Measurements from ENCODE around the gene BIN1. TPM values are rescaled to one million over a fixed set of nuclear protein-coding genes. Genes with fewer than 3 reads are reported as not detected.

BIN1 gene
- polyA plus RNA-seq, 1 of the 3 experiments (the other 2 are of a cell fraction): 40.3 TPM

DNA sequence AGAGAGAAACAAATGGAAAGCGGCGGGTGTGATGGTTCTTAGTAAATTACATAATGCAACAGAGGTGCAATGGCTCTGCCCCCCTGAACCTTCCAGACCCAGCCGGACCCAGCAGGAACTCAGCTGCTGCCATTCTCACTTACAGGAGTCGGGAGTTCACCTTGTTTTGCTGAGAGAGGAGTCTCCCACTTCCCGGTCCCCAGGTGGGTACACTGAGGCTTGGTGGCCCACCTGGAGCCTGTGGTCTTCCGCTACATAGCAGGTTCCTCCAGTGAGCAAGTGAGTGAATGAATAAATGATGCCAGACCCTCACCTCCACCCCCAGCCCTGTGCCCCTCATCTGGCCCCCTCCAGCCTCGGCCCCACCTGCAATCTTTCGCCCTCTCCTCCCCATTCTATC is 11.2 kb downstream of the BIN1 start:
- Histone ChIP-seq H3F3A (replicated peaks; ENCODE audit: insufficient read depth) (no peaks in the 10 kb centered on the region), H3K9ac (no peak overlapping the region), H4K20me1 (ENCODE audit: insufficient read depth) (peaks cover 16% of the 10 kb centered on the region), H2AFZ (ENCODE audit: low read depth) (no peak overlapping the region), H3K4me3 (ENCODE audit: low read depth in 2 of 2, low read length in 1 of 2) (no peak overlapping the region), H3K4me1 (ENCODE audit: control insufficient read depth in 1 of 2, insufficient read depth in 2 of 2, low read depth in 1 of 2, low read length in 1 of 2) (peaks cover 0 to 46% of the 10 kb centered on the region in 2 experiments; a peak in 1 of 4 replicates), H3K9me3 (no peaks in the 10 kb centered on the region), H3K36me3 (replicated peaks in 1 of 2; ENCODE audit: control insufficient read depth in 1 of 2, insufficient read depth in 2 of 2, low read length in 1 of 2) (no peaks in the 10 kb centered on the region), H3K9me2 (no peaks in the 10 kb centered on the region), H3K4me2 (no peak overlapping the region), H3K27me3 (ENCODE audit: insufficient read depth) (no peaks in the 10 kb centered on the region), H3K27ac (ENCODE audit: low read depth in 2 of 2, low read length in 1 of 2) (no peak overlapping the region), H3K79me2 (ENCODE audit: insufficient read depth) (no peaks in the 10 kb centered on the region)
- POLR2A ChIA-PET: interaction anchor here (2.3 kb wide), 1 partner anchor 10 kb away, joined by 10 read pairs; no protein-coding TSS in a partner anchor
- no peak for TF ChIP-seq EP300 (IDR thresholded peaks at IDR 0.05; ENCODE audit: borderline replicate concordance in 1 of 2, low read depth in 1 of 2, low read length in 1 of 2)
- TF ChIP-seq, protein P1, sequence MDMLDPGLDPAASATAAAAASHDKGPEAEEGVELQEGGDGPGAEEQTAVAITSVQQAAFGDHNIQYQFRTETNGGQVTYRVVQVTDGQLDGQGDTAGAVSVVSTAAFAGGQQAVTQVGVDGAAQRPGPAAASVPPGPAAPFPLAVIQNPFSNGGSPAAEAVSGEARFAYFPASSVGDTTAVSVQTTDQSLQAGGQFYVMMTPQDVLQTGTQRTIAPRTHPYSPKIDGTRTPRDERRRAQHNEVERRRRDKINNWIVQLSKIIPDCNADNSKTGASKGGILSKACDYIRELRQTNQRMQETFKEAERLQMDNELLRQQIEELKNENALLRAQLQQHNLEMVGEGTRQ (IDR thresholded peaks at IDR 0.05; ENCODE audit: borderline replicate concordance, low read depth, low read length): no peak
- no peak for TF ChIP-seq POLR2AphosphoS5 (IDR thresholded peaks at IDR 0.05; ENCODE audit: low read depth, low read length)
- CTCF ChIA-PET: interaction anchor here (1.3 kb wide), 1 partner anchor 58 kb away, joined by 3 read pairs; no protein-coding TSS in a partner anchor
- 95% methylated on average over 7 of the region's 8 CpGs for WGBS (ENCODE audit: low lambda C conversion rate)
- no peak for DNase-seq

DNA sequence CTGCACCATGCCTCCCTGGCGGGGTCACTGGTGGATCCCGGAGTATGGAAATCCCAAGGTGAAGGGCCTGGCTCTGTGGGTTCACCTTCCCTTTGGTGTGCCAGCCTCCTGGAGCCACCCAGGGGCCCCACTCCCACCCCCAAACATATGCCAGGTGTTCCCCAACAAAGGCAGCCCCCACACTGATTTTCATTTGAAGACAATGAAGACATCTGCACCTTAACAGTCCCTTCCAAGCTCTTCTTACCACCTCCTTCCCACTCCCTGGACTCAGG is 11.7 kb downstream of the BIN1 start:
- Histone ChIP-seq H3K36me3 (replicated peaks in 1 of 2; ENCODE audit: control insufficient read depth in 1 of 2, insufficient read depth in 2 of 2, low read length in 1 of 2) (no peaks in the 10 kb centered on the region), H3K27me3 (ENCODE audit: insufficient read depth) (no peaks in the 10 kb centered on the region), H3K4me1 (ENCODE audit: control insufficient read depth in 1 of 2, insufficient read depth in 2 of 2, low read depth in 1 of 2, low read length in 1 of 2) (peaks cover 0 to 50% of the 10 kb centered on the region in 2 experiments; a peak in 1 of 4 replicates), H3K9me3 (no peaks in the 10 kb centered on the region), H3K79me2 (ENCODE audit: insufficient read depth) (no peaks in the 10 kb centered on the region), H3K9ac (no peak overlapping the region), H3K4me3 (ENCODE audit: low read depth in 2 of 2, low read length in 1 of 2) (no peak overlapping the region), H3F3A (replicated peaks; ENCODE audit: insufficient read depth) (no peaks in the 10 kb centered on the region), H3K27ac (ENCODE audit: low read depth in 2 of 2, low read length in 1 of 2) (no peak overlapping the region), H2AFZ (ENCODE audit: low read depth) (no peak overlapping the region), H3K4me2 (no peak overlapping the region), H3K9me2 (no peaks in the 10 kb centered on the region), H4K20me1 (ENCODE audit: insufficient read depth) (peaks cover 16% of the 10 kb centered on the region)
- DNase-seq: no peak
- CTCF ChIA-PET: interaction anchor here (1.1 to 1.2 kb wide), 3 partner anchors 10 to 62 kb away, joined by 3 to 7 read pairs (median 3); no protein-coding TSS in a partner anchor
- WGBS (ENCODE audit: low lambda C conversion rate): no CpG with 5 or more reads among the region's 2 CpGs
- TF ChIP-seq RXRA (IDR thresholded peaks at IDR 0.05; ENCODE audit: borderline replicate concordance, low read depth): no peak
- TF ChIP-seq TEAD4 (IDR thresholded peaks at IDR 0.05; ENCODE audit: borderline replicate concordance, insufficient read depth): no peak
- TF ChIP-seq, protein P2, sequence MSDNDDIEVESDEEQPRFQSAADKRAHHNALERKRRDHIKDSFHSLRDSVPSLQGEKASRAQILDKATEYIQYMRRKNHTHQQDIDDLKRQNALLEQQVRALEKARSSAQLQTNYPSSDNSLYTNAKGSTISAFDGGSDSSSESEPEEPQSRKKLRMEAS (IDR thresholded peaks at IDR 0.05; ENCODE audit: low read depth): no peak
- no peak for TF ChIP-seq ELF1 (IDR thresholded peaks at IDR 0.05)
- no peak for TF ChIP-seq FOXJ3 (CRISPR knock-in tag; IDR thresholded peaks at IDR 0.05)
- TF ChIP-seq CHD2 (IDR thresholded peaks at IDR 0.05; ENCODE audit: low read length, partially characterized antibody): no peak
- TF ChIP-seq, protein P3, sequence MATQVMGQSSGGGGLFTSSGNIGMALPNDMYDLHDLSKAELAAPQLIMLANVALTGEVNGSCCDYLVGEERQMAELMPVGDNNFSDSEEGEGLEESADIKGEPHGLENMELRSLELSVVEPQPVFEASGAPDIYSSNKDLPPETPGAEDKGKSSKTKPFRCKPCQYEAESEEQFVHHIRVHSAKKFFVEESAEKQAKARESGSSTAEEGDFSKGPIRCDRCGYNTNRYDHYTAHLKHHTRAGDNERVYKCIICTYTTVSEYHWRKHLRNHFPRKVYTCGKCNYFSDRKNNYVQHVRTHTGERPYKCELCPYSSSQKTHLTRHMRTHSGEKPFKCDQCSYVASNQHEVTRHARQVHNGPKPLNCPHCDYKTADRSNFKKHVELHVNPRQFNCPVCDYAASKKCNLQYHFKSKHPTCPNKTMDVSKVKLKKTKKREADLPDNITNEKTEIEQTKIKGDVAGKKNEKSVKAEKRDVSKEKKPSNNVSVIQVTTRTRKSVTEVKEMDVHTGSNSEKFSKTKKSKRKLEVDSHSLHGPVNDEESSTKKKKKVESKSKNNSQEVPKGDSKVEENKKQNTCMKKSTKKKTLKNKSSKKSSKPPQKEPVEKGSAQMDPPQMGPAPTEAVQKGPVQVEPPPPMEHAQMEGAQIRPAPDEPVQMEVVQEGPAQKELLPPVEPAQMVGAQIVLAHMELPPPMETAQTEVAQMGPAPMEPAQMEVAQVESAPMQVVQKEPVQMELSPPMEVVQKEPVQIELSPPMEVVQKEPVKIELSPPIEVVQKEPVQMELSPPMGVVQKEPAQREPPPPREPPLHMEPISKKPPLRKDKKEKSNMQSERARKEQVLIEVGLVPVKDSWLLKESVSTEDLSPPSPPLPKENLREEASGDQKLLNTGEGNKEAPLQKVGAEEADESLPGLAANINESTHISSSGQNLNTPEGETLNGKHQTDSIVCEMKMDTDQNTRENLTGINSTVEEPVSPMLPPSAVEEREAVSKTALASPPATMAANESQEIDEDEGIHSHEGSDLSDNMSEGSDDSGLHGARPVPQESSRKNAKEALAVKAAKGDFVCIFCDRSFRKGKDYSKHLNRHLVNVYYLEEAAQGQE (IDR thresholded peaks at IDR 0.05; ENCODE audit: low read depth, low read length): no peak
- TF ChIP-seq, protein P1 (IDR thresholded peaks at IDR 0.05; ENCODE audit: borderline replicate concordance, low read depth, low read length): no peak
- TF ChIP-seq YY1 (IDR thresholded peaks at IDR 0.05; ENCODE audit: low read depth): no peak
- TF ChIP-seq NFIC (IDR thresholded peaks at IDR 0.05; ENCODE audit: borderline replicate concordance): no peak
- TF ChIP-seq POLR2AphosphoS5 (IDR thresholded peaks at IDR 0.05; ENCODE audit: low read depth, low read length): no peak
- TF ChIP-seq GABPA (IDR thresholded peaks at IDR 0.05; ENCODE audit: low read depth): no peak
- TF ChIP-seq SMC3 (IDR thresholded peaks at IDR 0.05; ENCODE audit: low read depth, low read length): no peak
- no peak for TF ChIP-seq RCOR1 (IDR thresholded peaks at IDR 0.05; ENCODE audit: low read length)
- TF ChIP-seq SIN3A (IDR thresholded peaks at IDR 0.05; ENCODE audit: borderline replicate concordance, low read depth, low read length): no peak
- no peak for TF ChIP-seq RFX5 (IDR thresholded peaks at IDR 0.05; ENCODE audit: low read length)
- TF ChIP-seq EP300 (IDR thresholded peaks at IDR 0.05; ENCODE audit: borderline replicate concordance in 1 of 2, low read depth in 1 of 2, low read length in 1 of 2): no peak
- TF ChIP-seq EZH2phosphoT487 (IDR thresholded peaks at IDR 0.05; ENCODE audit: borderline replicate concordance, low read depth): no peak
- no peak for TF ChIP-seq FOXM1 (IDR thresholded peaks at IDR 0.05; ENCODE audit: low read depth)
- TF ChIP-seq MEF2A (IDR thresholded peaks at IDR 0.05; ENCODE audit: borderline replicate concordance, low read depth): no peak
- POLR2A ChIA-PET: interaction anchor here (2.3 kb wide), 1 partner anchor 10 kb away, joined by 10 read pairs; no protein-coding TSS in a partner anchor
